HepG2 (cell line): ENCODE measurements around the gene NDRG3. TPM values are rescaled to one million over a fixed set of nuclear protein-coding genes. Genes with fewer than 3 reads are reported as not detected.

Experiments
- ATF1 ChIP-seq: IDR thresholded peaks from 2 replicates; pipeline ENCODE4 v1.6.1; 2016; ENCODE audit warnings: mild to moderate bottlenecking, control low read depth
- CBX5 ChIP-seq: sonication (generic); formaldehyde crosslinking; IDR thresholded peaks from 2 replicates; pipeline ENCODE4 v1.4.0; 2020; ENCODE audit warnings: missing genetic modification reagents, borderline replicate concordance
- HNF1A ChIP-seq, 2 experiments: sonication (generic) in 1 of 2; formaldehyde crosslinking in 1 of 2; IDR thresholded peaks; 2 replicates each; pipeline versions ENCODE4 v1.4.0 to v1.6.1; 2016 to 2020; ENCODE audit warnings: borderline replicate concordance in 1 of 2, low read depth in 1 of 2, mild to moderate bottlenecking in 1 of 2, missing genetic modification reagents in 1 of 2
- KDM3A ChIP-seq: IDR thresholded peaks from 2 replicates; pipeline ENCODE4 v1.6.1; 2018; ENCODE audit warnings: low read depth, missing compliant biosample characterization
- MAX ChIP-seq: IDR thresholded peaks from 2 replicates; pipeline ENCODE4 v1.6.1; 2012; ENCODE audit warnings: inconsistent platforms
- NFYB ChIP-seq: sonication (generic); formaldehyde crosslinking; IDR thresholded peaks from 2 replicates; pipeline ENCODE4 v1.4.0; 2020; ENCODE audit warnings: missing genetic modification reagents
- NR0B2 ChIP-seq: sonication (generic); formaldehyde crosslinking; IDR thresholded peaks from 2 replicates; pipeline ENCODE4 v1.4.0; 2020; ENCODE audit warnings: mild to moderate bottlenecking, missing genetic modification reagents
- PREB ChIP-seq: sonication (generic); formaldehyde crosslinking; IDR thresholded peaks from 2 replicates; pipeline ENCODE4 v1.4.0; 2020; ENCODE audit warnings: missing genetic modification reagents
- SAP130 ChIP-seq: IDR thresholded peaks from 2 replicates; pipeline ENCODE4 v1.6.1; 2016; ENCODE audit warnings: low read depth
- TAF15 ChIP-seq: fragments of 200-400 bp; formaldehyde crosslinking; IDR thresholded peaks from one replicate; pipeline ENCODE4 v1.6.1; 2018; ENCODE audit warnings: mild to moderate bottlenecking, low read depth, low read length; ENCODE audit not compliant: poor library complexity, severe bottlenecking
- TMF1 ChIP-seq: sonication (generic); formaldehyde crosslinking; IDR thresholded peaks from 2 replicates; pipeline ENCODE4 v1.8.1; 2022; ENCODE audit warnings: low read depth, missing genetic modification reagents
- U2AF2 ChIP-seq: fragments of 200-400 bp; formaldehyde crosslinking; IDR thresholded peaks from 2 replicates; pipeline ENCODE4 v1.6.1; 2017; ENCODE audit warnings: low read depth, mild to moderate bottlenecking, low read length
- ZBTB1 ChIP-seq: sonication (generic); formaldehyde crosslinking; IDR thresholded peaks from 2 replicates; pipeline ENCODE4 v1.4.0; 2020; ENCODE audit warnings: missing genetic modification reagents, borderline replicate concordance
- ZBTB4 ChIP-seq: sonication (generic); formaldehyde crosslinking; IDR thresholded peaks from 2 replicates; pipeline ENCODE4 v1.4.0; 2020; ENCODE audit warnings: missing genetic modification reagents, mild to moderate bottlenecking, borderline replicate concordance
- ZKSCAN5 ChIP-seq: sonication (generic); formaldehyde crosslinking; IDR thresholded peaks from 2 replicates; pipeline ENCODE4 v1.5.1; 2020; ENCODE audit warnings: mild to moderate bottlenecking, missing genetic modification reagents
- ZNF207 ChIP-seq: fragments of 450-650 bp; IDR thresholded peaks from 2 replicates; pipeline ENCODE4 v1.6.1; 2016; ENCODE audit warnings: antibody characterized with exemption, borderline replicate concordance
- ZNF326 ChIP-seq: sonication (generic); formaldehyde crosslinking; IDR thresholded peaks from 2 replicates; pipeline ENCODE4 v1.4.0; 2020; ENCODE audit warnings: missing genetic modification reagents, borderline replicate concordance
- ZNF75D ChIP-seq: sonication (generic); formaldehyde crosslinking; IDR thresholded peaks from 2 replicates; pipeline ENCODE4 v1.8.1; 2023; ENCODE audit warnings: missing genetic modification reagents, mild to moderate bottlenecking, borderline replicate concordance
- ZNF776 ChIP-seq: sonication (generic); formaldehyde crosslinking; IDR thresholded peaks from 2 replicates; pipeline ENCODE4 v1.4.0; 2020; ENCODE audit warnings: mild to moderate bottlenecking, missing genetic modification reagents
- ZNF780A ChIP-seq: sonication (generic); formaldehyde crosslinking; IDR thresholded peaks from 2 replicates; pipeline ENCODE4 v1.8.0; 2022; ENCODE audit warnings: mild to moderate bottlenecking, missing genetic modification reagents, moderate library complexity
- ZNF83 ChIP-seq: sonication (generic); formaldehyde crosslinking; IDR thresholded peaks from 2 replicates; pipeline ENCODE4 v1.4.0; 2020; ENCODE audit warnings: missing genetic modification reagents, mild to moderate bottlenecking, borderline replicate concordance
- polyA plus RNA-seq, 8 experiments: library from polyadenylated mRNA; depleted of rRNA in 3 of 8; stranded (reverse) in 7 of 8; unstranded in 1 of 8; fragments of >200 nt; fragmentation: Illumina TruSeq in 4 of 8; extraction: Trizol in 4 of 8; gene quantifications; 2 replicates each; pipeline versions ENCODE4 v1.2.1 to v1.2.3, GENCODE V29; 2011 to 2016; ENCODE audit warnings: low read depth in 4 of 8, missing spikeins in 1 of 8, mixed read lengths in 1 of 8; ENCODE audit not compliant: insufficient read depth in 1 of 8
- total RNA-seq, 5 experiments: library from RNA; depleted of rRNA; stranded (reverse); fragments of >200 nt; fragmentation: Illumina TruSeq; extraction: Trizol; gene quantifications; 2 replicates each; pipeline ENCODE4 v1.2.3, GENCODE V29; 2016; ENCODE audit warnings: low read depth in 1 of 5

NDRG3 gene
- total and polyA plus RNA-seq, 2 of the 13 experiments (the other 11 are each of a cell fraction or from before 2014, with no cell fraction given): 36.0 to 40.5 TPM

- TF ChIP-seq HNF1A (IDR thresholded peaks at IDR 0.05; ENCODE audit: low read depth) (no peak), HNF1A (CRISPR knock-in tag; IDR thresholded peaks at IDR 0.05; ENCODE audit: borderline replicate concordance) (no peak), U2AF2 (no peak), MAX (peak; percentile 4; the same call in 1 of the 2 replicates), NR0B2 (0 out of 2 replicates have a peak, but pooled peaks have one; percentile 43), ZNF776 (CRISPR knock-in tag) (no peak), ZNF780A (CRISPR knock-in tag) (no peak), TAF15 (no peak), ZKSCAN5 (CRISPR knock-in tag) (no peak), PREB (CRISPR knock-in tag) (no peak), CBX5 (CRISPR knock-in tag) (0 out of 2 replicates have a peak, but pooled peaks have one; percentile 5), ZBTB4 (CRISPR knock-in tag) (0 out of 2 replicates have a peak, but pooled peaks have one; percentile 45), SAP130 (CRISPR knock-in tag) (no peak), NFYB (CRISPR knock-in tag) (no peak), ZNF75D (CRISPR knock-in tag) (no peak), ZNF326 (CRISPR knock-in tag) (no peak), ZBTB1 (CRISPR knock-in tag) (0 out of 2 replicates have a peak, but pooled peaks have one; percentile 23), KDM3A (0 out of 2 replicates have a peak, but pooled peaks have one; percentile 13), ZNF207 (no peak), TMF1 (CRISPR knock-in tag) (no peak), ATF1 (no peak), ZNF83 (CRISPR knock-in tag) (no peak; the same call in 1 of the 2 replicates)
These were observed 112.6 kb downstream of the NDRG3 start (continued) for GRCh38 chr20:36633285-36633772.
